Parathyroid adenoma (tissue), 2 donors: ENCODE measurements around the gene EFCAB10.

ENCODE experiments used
- H2AFZ ChIP-seq: fragments of 300-600 bp; sonication (generic); one replicate; pipeline ENCODE4 v1.7.0; 2017; ENCODE audit warnings: antibody characterized with exemption, mild to moderate bottlenecking
- H3K27ac ChIP-seq: fragments of 300-600 bp; sonication (generic); one replicate; pipeline ENCODE4 v1.7.0; 2017
- H3K27me3 ChIP-seq: fragments of 300-600 bp; sonication (generic); one replicate; pipeline ENCODE4 v1.7.0; 2017; ENCODE audit warnings: low read length; ENCODE audit not compliant: control insufficient read depth, insufficient read depth
- H3K36me3 ChIP-seq: fragments of 300-600 bp; sonication (generic); one replicate; pipeline ENCODE4 v1.7.0; 2017; ENCODE audit warnings: low read length; ENCODE audit not compliant: control insufficient read depth, insufficient read depth
- H3K4me1 ChIP-seq: fragments of 300-600 bp; sonication (generic); one replicate; pipeline ENCODE4 v1.7.0; 2017; ENCODE audit warnings: control low read depth
- H3K4me2 ChIP-seq: fragments of 300-600 bp; sonication (generic); one replicate; pipeline ENCODE4 v1.7.0; 2017; ENCODE audit warnings: low read length
- H3K4me3 ChIP-seq: fragments of 300-600 bp; sonication (generic); one replicate; pipeline ENCODE4 v1.7.0; 2017; ENCODE audit warnings: low read depth, low read length
- H3K79me2 ChIP-seq: fragments of 300-600 bp; sonication (generic); one replicate; pipeline ENCODE4 v1.7.0; 2017; ENCODE audit warnings: control low read depth
- H3K9ac ChIP-seq: fragments of 300-600 bp; sonication (generic); one replicate; pipeline ENCODE4 v1.7.0; 2017; ENCODE audit warnings: mild to moderate bottlenecking
- H3K9me3 ChIP-seq: fragments of 300-600 bp; sonication (generic); one replicate; pipeline ENCODE4 v1.7.0; 2017; ENCODE audit warnings: low read length; ENCODE audit not compliant: control insufficient read depth
- CTCF ChIP-seq: fragments of 300-600 bp; sonication (generic); IDR thresholded peaks from one replicate; pipeline ENCODE4 v1.7.0; 2017; ENCODE audit warnings: antibody characterized with exemption, mild to moderate bottlenecking
- donor health status: primary hyperparathyroidism.

Gene EFCAB10

GRCh38 chr7:105584165-105584564, 2.9 kb upstream of the EFCAB10 start:
- Histone ChIP-seq H2AFZ (no peak overlapping the region), H3K9me3 (no peaks in the 10 kb centered on the region), H3K27ac (no peak overlapping the region), H3K27me3 (no peaks in the 10 kb centered on the region), H3K36me3 (no peaks in the 10 kb centered on the region), H3K9ac (no peak overlapping the region), H3K4me1 (peaks cover 5% of the 10 kb centered on the region), H3K79me2 (no peaks in the 10 kb centered on the region), H3K4me2 (no peak overlapping the region), H3K4me3 (no peak overlapping the region)
- TF ChIP-seq CTCF, result no peak

GRCh38 chr7:105583061-105583460, 1.8 kb upstream of the EFCAB10 start:
- Histone ChIP-seq H2AFZ (no peak overlapping the region), H3K4me1 (no peaks in the 10 kb centered on the region), H3K79me2 (no peaks in the 10 kb centered on the region), H3K9ac (no peak overlapping the region), H3K4me3 (no peak overlapping the region), H3K9me3 (no peaks in the 10 kb centered on the region), H3K36me3 (no peaks in the 10 kb centered on the region), H3K27me3 (no peaks in the 10 kb centered on the region), H3K4me2 (no peak overlapping the region), H3K27ac (no peak overlapping the region)
- TF ChIP-seq CTCF, result no peak

- Histone ChIP-seq H3K9ac (no peak overlapping the region), H3K4me1 (no peaks in the 10 kb centered on the region), H3K27me3 (no peaks in the 10 kb centered on the region), H3K4me2 (no peak overlapping the region), H3K79me2 (no peaks in the 10 kb centered on the region), H3K4me3 (no peak overlapping the region), H3K9me3 (no peaks in the 10 kb centered on the region), H3K27ac (no peak overlapping the region), H3K36me3 (no peaks in the 10 kb centered on the region), H2AFZ (no peak overlapping the region)
- TF ChIP-seq CTCF, result no peak
These were observed 1.1 kb downstream of the EFCAB10 start for GRCh38 chr7:105580022-105580740.

- Histone ChIP-seq H3K36me3 (no peaks in the 10 kb centered on the region), H3K4me1 (no peaks in the 10 kb centered on the region), H3K4me3 (no peak overlapping the region), H3K79me2 (no peaks in the 10 kb centered on the region), H2AFZ (no peak overlapping the region), H3K9me3 (no peaks in the 10 kb centered on the region), H3K27me3 (no peaks in the 10 kb centered on the region), H3K27ac (no peak overlapping the region), H3K9ac (no peak overlapping the region), H3K4me2 (no peak overlapping the region)
- TF ChIP-seq CTCF, result no peak
These were observed 2.8 kb downstream of the EFCAB10 start for GRCh38 chr7:105578496-105578895.

GRCh38 chr7:105577251-105577650, 4.0 kb downstream of the EFCAB10 start:
- H3K4me2 ChIP-seq, result no peak overlapping the region
- no peaks in the 10 kb centered on the region for H3K4me1 ChIP-seq
- no peak overlapping the region for H2AFZ ChIP-seq
- H3K79me2 ChIP-seq, result no peaks in the 10 kb centered on the region
- no peaks in the 10 kb centered on the region for H3K27me3 ChIP-seq
- H3K27ac ChIP-seq, result no peak overlapping the region
- H3K9me3 ChIP-seq, result no peaks in the 10 kb centered on the region
- no peaks in the 10 kb centered on the region for H3K36me3 ChIP-seq
- no peak overlapping the region for H3K9ac ChIP-seq
- H3K4me3 ChIP-seq, result no peak overlapping the region
- no peak for TF ChIP-seq CTCF
